NT2/D1 (cell line): ENCODE measurements around the gene CAMTA2.

Experiments
- YY1 ChIP-seq: IDR thresholded peaks from 2 replicates; pipeline ENCODE4 v1.6.1; 2011; ENCODE audit not compliant: insufficient read length, insufficient read depth
- ZNF274 ChIP-seq: IDR thresholded peaks from 2 replicates; pipeline ENCODE4 v1.6.1; 2011; ENCODE audit warnings: mild to moderate bottlenecking, low read depth, low read length

- no peak for TF ChIP-seq YY1
- no peak for TF ChIP-seq ZNF274
Measured at GRCh38 chr17:5027299-5027698, 39.8 kb upstream of the CAMTA2 start.
